Lung (tissue), 12 donors: ENCODE results near the gene CSF2RB. TPM values are rescaled to one million over a fixed set of nuclear protein-coding genes. Genes with fewer than 3 reads are reported as not detected.

Source experiments
- ATAC-seq: fragments of 200-7000 bp; cut with Tn5 transposase; one replicate; pipeline ENCODE4 v1.9.1; 2020; ENCODE audit warnings: moderate number of reproducible peaks; ENCODE audit not compliant: insufficient read depth, low FRiP score
- DNase-seq, 3 donors: peaks; one replicate each; pipeline ENCODE4 v3.0.0-alpha.2; 2013 to 2017
- H3K27ac ChIP-seq, 2 donors: one replicate each; pipeline ENCODE4 v1.5.1; 2013; ENCODE audit warnings: mild to moderate bottlenecking in 2 of 2, moderate library complexity in 2 of 2, control low read depth in 1 of 2, inconsistent platforms in 1 of 2, low read depth in 1 of 2, low read length in 1 of 2
- H3K27me3 ChIP-seq, 3 donors: one replicate each; pipeline ENCODE4 v1.5.1; 2013; ENCODE audit warnings: low read length in 2 of 3; ENCODE audit not compliant: control insufficient read depth in 3 of 3, insufficient read depth in 3 of 3
- H3K36me3 ChIP-seq, 4 donors: one replicate each; pipeline ENCODE4 v1.5.1; 2013; ENCODE audit warnings: low read length in 4 of 4, mild to moderate bottlenecking in 1 of 4, moderate library complexity in 1 of 4; ENCODE audit not compliant: control insufficient read depth in 4 of 4, insufficient read depth in 4 of 4
- H3K4me1 ChIP-seq, 5 donors: one replicate each; pipeline ENCODE4 v1.5.1; 2013; ENCODE audit warnings: low read length in 5 of 5, mild to moderate bottlenecking in 2 of 5, moderate library complexity in 1 of 5; ENCODE audit not compliant: control insufficient read depth in 5 of 5, insufficient read depth in 5 of 5
- H3K4me3 ChIP-seq: one replicate; pipeline ENCODE4 v1.5.1; 2013; ENCODE audit warnings: mild to moderate bottlenecking, control low read depth, moderate library complexity
- H3K9ac ChIP-seq, 2 donors: one replicate each; pipeline ENCODE4 v1.5.1; 2013; ENCODE audit warnings: low read length in 2 of 2, control low read depth in 1 of 2; ENCODE audit not compliant: insufficient read depth in 1 of 2
- H3K9me3 ChIP-seq, 4 donors: one replicate each; pipeline ENCODE4 v1.5.1; 2013; ENCODE audit warnings: low read length in 3 of 4, mild to moderate bottlenecking in 1 of 4, moderate library complexity in 1 of 4; ENCODE audit not compliant: control insufficient read depth in 4 of 4, insufficient read depth in 3 of 4
- WGBS, 2 donors: extraction: QIAGEN DNeasy Blood & Tissue Kit; methylation state at CpG; one replicate each; pipeline ENCODE4 v1.1.7; 2013; 5-methylcytosine and 5-hydroxymethylcytosine counted together
- polyA plus RNA-seq, 2 donors: library from polyadenylated mRNA; stranded (reverse); fragments of 200-250 nt; gene quantifications; one replicate each; pipeline ENCODE4 v1.2.1, GENCODE V29; 2013
- total RNA-seq, 2 donors: library from RNA; depleted of rRNA in 1 of 2; stranded (reverse); fragments of >200 nt in 1 of 2; gene quantifications; one replicate each; pipeline ENCODE4 v1.2.1, GENCODE V29; 2014 to 2021
- TF ChIP-seq, protein P1 (sequence below): IDR thresholded peaks from 2 replicates; pipeline ENCODE4 v1.5.1; 2012; ENCODE audit warnings: mild to moderate bottlenecking; ENCODE audit errors: control extremely low read depth, extremely low read depth
- donor health status: control.
- donor health status: control.
- donor health status: Bipolar disorder and iron deficiency.
- donor health status: healthy.
- donor health status: DM: yes; HTN: yes; CAD: no.

The CSF2RB gene
- total and polyA plus RNA-seq, 4 donors, result 6.6 to 72.8 (median 20.6) TPM

DNA sequence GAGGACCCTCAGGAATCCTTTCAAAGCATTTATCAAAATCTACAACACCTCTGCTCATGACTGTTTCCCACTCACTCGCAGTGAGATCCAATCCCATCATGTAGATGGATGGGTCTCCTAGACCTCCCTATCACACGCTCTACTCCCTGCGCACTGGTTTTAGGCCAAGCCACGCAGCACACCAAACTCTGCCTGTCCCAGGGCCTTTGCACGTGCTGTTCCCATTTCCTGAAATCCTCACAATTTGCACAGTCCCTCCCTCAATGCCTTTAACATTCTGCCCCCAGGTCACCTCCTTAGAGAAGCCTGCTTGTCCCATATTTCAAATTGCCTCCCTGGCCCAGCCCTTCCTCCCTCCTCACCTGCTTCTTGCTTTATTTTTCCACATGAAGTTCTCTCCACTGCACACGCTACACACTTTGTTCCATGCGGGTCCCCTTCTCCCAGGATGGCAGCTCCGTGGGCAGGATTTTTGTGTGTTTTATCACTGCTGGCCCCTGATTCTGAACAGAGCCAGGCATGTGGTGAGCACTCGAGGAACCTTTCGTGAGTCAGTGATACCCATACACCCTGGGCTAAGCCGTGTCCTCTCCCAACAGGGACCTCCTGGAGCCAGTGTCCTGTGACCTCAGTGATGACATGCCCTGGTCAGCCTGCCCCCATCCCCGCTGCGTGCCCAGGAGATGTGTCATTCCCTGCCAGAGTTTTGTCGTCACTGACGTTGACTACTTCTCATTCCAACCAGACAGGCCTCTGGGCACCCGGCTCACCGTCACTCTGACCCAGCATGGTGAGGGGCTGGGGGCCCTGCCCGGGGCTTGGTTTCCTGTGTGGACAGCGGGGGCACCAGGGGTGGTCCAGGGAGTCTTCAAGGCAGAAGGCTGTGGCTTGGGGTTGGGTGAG is 12.2 kb downstream of the CSF2RB start:
- no peak overlapping the region for H3K27ac ChIP-seq
- peaks cover 0 to 1% (median 0%) of the 10 kb centered on the region in 4 donors for H3K9me3 ChIP-seq
- no peak overlapping the region for H3K9ac ChIP-seq
- TF ChIP-seq, protein P1, sequence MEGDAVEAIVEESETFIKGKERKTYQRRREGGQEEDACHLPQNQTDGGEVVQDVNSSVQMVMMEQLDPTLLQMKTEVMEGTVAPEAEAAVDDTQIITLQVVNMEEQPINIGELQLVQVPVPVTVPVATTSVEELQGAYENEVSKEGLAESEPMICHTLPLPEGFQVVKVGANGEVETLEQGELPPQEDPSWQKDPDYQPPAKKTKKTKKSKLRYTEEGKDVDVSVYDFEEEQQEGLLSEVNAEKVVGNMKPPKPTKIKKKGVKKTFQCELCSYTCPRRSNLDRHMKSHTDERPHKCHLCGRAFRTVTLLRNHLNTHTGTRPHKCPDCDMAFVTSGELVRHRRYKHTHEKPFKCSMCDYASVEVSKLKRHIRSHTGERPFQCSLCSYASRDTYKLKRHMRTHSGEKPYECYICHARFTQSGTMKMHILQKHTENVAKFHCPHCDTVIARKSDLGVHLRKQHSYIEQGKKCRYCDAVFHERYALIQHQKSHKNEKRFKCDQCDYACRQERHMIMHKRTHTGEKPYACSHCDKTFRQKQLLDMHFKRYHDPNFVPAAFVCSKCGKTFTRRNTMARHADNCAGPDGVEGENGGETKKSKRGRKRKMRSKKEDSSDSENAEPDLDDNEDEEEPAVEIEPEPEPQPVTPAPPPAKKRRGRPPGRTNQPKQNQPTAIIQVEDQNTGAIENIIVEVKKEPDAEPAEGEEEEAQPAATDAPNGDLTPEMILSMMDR, result no peak
- H3K4me1 ChIP-seq, result peaks cover 0 to 6% (median 0%) of the 10 kb centered on the region in 5 donors
- no peak for ATAC-seq
- H3K36me3 ChIP-seq, result peaks cover 0 to 23% (median 0%) of the 10 kb centered on the region in 4 donors
- WGBS, 2 donors, result 87 to 88% methylated on average over 19 of the region's 19 CpGs
- H3K27me3 ChIP-seq, result peaks cover 0 to 7% (median 4%) of the 10 kb centered on the region in 3 donors
- H3K4me3 ChIP-seq, result no peak overlapping the region
- DNase-seq, result no peak

DNA sequence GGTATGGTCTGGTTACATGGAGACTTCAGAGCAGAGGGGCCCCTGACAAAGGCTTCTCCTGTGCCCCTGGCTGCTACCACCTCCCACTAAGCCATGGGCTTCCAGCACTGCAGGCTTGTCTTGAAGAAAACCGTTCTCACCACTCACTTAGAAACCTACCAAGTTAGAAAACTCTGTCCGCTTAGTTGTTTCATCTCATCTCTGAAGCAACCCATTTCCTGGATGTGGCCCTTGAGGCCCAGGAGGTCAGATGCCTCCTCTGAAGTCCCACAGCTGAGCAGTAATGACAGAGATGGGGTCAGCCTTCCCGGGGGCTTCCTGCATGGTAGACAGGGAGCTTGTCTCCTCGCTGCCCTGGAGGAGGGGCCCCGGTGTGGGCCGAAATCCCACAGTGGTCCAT is 12.9 kb downstream of the CSF2RB start:
- peaks cover 0 to 23% (median 0%) of the 10 kb centered on the region in 4 donors for H3K36me3 ChIP-seq
- no peak overlapping the region for H3K9ac ChIP-seq
- no peak for ATAC-seq

DNA sequence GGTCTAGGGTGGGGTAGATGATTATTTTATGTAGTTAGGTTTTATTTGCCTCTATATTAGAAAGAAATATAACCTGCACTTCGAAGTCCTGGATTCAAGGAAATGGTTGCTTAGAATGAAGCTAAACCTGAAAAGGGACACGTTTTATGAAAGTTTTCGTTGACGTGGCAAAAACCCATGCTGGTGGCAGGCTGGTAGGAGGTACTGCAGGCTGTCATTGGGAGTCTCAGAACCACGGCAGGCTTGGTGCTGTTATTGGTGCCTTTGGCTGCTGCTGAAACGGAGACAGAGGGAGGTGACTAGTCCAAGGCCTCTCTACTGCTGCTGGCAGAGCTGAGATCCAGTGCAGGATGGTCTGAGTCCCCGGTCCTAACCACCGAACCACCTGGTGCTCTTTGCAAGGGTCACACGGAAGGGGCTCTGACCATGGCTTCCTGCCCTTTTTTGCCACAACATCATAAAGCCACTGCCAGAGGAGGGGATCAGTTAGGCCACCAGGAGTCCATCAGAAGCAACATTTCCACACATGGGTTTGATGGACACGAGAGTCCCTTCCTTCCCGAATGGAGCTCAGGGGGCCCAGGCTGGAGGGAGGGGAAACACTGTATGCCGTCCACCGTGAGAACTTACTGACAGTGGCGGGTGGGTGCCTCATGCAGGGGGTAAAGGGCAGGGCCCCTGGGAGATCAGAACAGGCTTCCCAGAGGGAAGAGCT is 13.4 kb downstream of the CSF2RB start:
- DNase-seq (no peak), ATAC-seq (no peak)
- TF ChIP-seq, protein P1, result no peak
- peaks cover 0 to 23% (median 0%) of the 10 kb centered on the region in 4 donors for H3K36me3 ChIP-seq
- peaks cover 0 to 2% (median 0%) of the 10 kb centered on the region in 3 donors for H3K27me3 ChIP-seq
- H3K9me3 ChIP-seq, result peaks cover 0 to 1% (median 0%) of the 10 kb centered on the region in 4 donors
- peaks cover 0 to under 1% (median 0%) of the 10 kb centered on the region in 5 donors for H3K4me1 ChIP-seq
- 78 to 81% methylated on average over 14 of the region's 14 CpGs for WGBS, 2 donors
- H3K4me3 ChIP-seq, result no peak overlapping the region
- no peak overlapping the region for H3K9ac ChIP-seq
- H3K27ac ChIP-seq, result no peak overlapping the region

More for the DNA sequence above, 12.9 kb downstream of the CSF2RB start:
- TF ChIP-seq, protein P1, result no peak
- WGBS, 2 donors, result 88% methylated on average over 6 of the region's 6 CpGs
- DNase-seq, result no peak
- Histone ChIP-seq H3K9me3 (peaks cover 0 to 1% (median 0%) of the 10 kb centered on the region in 4 donors), H3K4me3 (no peak overlapping the region), H3K27ac (no peak overlapping the region), H3K27me3 (peaks cover 0 to 2% (median under 1%) of the 10 kb centered on the region in 3 donors), H3K4me1 (peaks cover 0 to 5% (median 0%) of the 10 kb centered on the region in 5 donors)
